ENCODE measurements around the gene CDK10.

CDK10 gene

DNA sequence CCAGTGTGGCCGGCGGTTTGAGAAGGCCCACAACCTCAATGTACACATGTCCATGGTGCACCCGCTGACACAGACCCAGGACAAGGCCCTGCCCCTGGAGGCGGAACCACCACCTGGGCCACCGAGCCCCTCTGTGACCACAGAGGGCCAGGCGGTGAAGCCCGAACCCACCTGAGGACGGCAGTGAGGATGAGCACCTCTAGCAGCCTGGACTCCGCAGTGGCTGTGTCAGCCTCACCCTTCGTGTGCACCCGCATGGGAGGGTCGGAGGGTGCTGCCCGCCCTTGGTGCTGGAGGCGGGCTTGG, 51.5 kb downstream of the CDK10 start:
- DNase-seq: no peak

GRCh38 chr16:89738538-89739317, 52.2 kb downstream of the CDK10 start:
- no peak for DNase-seq

GRCh38 chr16:89739383-89739782, 52.9 kb downstream of the CDK10 start:
- no peak for DNase-seq

- DNase-seq: no peak
Measured at GRCh38 chr16:89741342-89742014, 55.0 kb downstream of the CDK10 start.

DNA sequence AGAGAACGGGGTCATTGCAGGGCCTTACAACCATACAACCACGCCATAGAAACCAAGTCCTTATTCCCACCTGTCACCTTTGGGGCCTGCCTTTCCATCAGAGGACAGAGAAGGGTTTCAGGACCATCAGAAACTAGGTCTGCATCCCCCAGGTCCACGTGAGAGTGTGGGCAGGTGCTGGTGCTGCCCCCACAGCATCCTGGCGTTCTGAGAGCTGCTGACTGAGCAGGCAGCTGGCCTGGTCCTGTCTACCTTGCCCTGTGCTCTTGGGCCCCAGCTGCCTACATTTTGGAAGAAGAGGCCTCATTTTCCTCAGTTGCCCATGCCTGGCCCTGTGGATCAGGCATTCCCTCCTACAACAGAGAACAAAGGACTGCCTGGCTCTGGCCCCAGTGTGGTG, 56.5 kb downstream of the CDK10 start:
- DNase-seq: no peak

GRCh38 chr16:89744813-89745212, 58.3 kb downstream of the CDK10 start:
- DNase-seq: no peak

Measured in eye (tissue), 1 donor.